ENCODE results near the gene TBPL1. TPM values are rescaled to one million over a fixed set of nuclear protein-coding genes. Genes with fewer than 3 reads are reported as not detected.
A peak's percentile ranks its signal among the peaks of the same experiment; 100 is the strongest.
"Not testable (repeated sequence)": the region's sequence is repeated elsewhere in the genome, so short reads cannot be mapped to it uniquely, and the experiment has no call there.

The TBPL1 gene
- 21.4 and 21.6 TPM in 2 replicates for total RNA-seq

DNA sequence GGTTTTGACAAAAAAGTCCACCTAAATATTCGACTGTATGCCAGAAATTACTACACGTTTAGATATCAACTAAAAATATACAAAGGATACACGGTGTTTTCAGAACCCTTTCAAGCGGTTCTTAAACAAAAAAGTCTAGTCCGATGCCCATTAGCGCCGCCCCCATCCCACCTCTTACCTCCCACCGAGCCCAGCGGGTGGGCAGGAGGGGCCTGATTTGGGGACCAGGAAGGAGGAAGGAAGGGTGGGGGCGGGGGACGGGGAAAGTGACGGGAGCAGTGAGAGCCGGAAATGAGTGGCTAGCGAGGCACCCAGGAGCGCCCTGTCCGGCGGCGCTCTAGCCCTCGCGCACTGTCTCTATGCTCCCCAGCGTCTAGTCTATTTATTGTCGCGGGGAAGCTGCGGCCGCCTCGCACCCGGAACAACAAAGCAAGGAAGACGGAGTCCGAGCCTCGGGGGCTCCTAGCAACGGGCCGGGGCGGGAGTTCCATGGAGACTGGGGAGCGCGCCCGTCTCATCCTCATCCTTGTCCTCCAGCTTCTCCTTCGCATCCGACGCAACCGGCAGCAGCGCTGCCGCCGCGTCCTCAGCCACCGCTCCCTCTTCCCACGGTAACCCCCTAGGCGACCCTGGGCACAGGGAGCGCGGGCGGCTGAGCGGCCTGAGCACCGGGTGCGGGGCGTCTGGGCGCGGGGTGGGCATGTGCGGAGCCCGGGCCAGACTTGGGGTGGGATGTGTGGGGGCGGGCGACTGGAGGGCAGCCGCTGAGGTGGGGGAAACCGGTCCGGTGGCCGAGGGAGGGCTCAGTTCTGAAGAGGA is at the start of gene TBPL1:
Gene TBPL1 (plus strand): TSS at position 410 of the 819 bp plus-strand sequence. CDS start 26,902 bp downstream, outside the sequence.
- peak; percentile 92 to 97 for DNase-seq (ENCODE audit: low read depth in 2 of 2)

GRCh38 chr6:133903855-133904254 is 49.2 kb upstream of the TBPL1 start:
- no peak for DNase-seq (ENCODE audit: low read depth in 2 of 2)

- no peak for DNase-seq (ENCODE audit: low read depth in 2 of 2)
These were observed 47.0 kb upstream of the TBPL1 start for GRCh38 chr6:133906050-133906449.

GRCh38 chr6:133916650-133917151 is 36.3 kb upstream of the TBPL1 start:
- peak; percentile 68 to 82 for DNase-seq (ENCODE audit: low read depth in 2 of 2)

GRCh38 chr6:133917781-133918180 is 35.2 kb upstream of the TBPL1 start:
- no peak for DNase-seq (ENCODE audit: low read depth in 2 of 2)

DNA sequence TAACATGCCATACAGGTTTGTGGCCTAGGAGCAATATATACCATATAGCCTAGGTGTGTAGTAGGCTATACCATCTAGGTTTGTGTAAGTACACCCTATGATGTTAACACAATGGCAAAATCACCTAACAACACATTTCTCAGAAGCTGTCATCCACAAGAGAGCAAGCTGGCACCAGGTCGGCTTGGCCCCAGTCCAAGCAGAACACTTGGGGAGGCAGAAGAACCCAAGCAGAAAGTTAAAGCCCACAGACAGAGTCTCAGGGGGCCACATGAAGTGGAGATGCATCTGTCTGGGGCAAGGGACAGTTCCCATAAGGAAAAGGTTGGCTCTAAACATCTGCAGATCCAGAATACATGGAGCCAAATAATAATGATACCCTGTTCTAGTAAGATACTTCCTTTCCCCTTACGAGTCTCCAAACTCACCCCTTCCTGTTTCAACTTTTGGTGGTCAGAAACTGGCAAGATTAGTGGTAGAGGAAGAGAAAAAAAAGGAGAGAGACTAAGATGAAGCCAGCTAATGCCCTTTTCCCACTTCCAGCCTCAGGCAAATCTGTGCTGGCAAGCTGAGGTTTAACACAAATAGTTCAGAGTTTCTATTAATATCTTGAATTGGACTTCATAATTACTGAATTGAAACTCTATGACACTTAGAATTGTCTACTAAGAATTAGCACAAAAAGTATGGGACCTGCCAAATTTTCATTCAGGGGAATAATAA is 34.7 kb upstream of the TBPL1 start:
- DNase-seq (ENCODE audit: low read depth in 2 of 2) = no peak

GRCh38 chr6:133919362-133919761 is 33.7 kb upstream of the TBPL1 start:
- no peak for DNase-seq (ENCODE audit: low read depth in 2 of 2)

DNA sequence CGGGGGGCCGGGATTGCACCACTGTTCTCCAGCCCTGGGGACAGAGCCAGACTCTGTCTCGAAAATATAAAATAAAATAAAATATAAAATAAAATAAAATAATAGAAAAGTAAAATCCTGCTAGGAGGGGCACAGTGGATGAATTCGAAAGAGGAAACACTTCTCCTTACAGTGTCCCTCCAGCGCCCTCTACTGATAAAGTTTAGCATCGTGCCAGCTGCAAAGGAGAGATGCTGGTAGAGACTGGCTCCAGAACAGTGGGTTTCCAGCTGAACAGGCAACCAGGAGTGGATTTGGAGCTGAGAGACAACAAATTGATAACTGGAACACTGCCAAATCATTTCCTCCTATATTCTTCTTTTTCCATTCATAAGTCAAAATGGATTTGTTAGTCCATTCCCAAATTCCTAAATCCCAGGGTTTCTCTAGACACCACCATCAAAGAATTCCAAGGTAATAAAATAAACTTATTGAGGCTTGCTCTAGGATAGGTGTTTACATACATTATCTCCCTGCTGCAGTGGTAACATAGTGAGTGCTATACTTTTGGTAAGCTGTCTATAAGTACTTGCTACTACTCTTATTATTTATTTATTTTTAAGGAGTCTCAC is 31.7 kb upstream of the TBPL1 start:
- peak; percentile 59 to 76 for DNase-seq (ENCODE audit: low read depth in 2 of 2)

GRCh38 chr6:133923938-133924593 is 29.0 kb upstream of the TBPL1 start:
- peak; percentile 80 to 85 for DNase-seq (ENCODE audit: low read depth in 2 of 2)

- DNase-seq (ENCODE audit: low read depth in 2 of 2) = not testable (repeated sequence)
These were observed 21.8 kb upstream of the TBPL1 start for GRCh38 chr6:133931221-133931620.

- DNase-seq (ENCODE audit: low read depth in 2 of 2) = not testable (repeated sequence)
These were observed 16.7 kb upstream of the TBPL1 start for GRCh38 chr6:133936352-133936751.

DNA sequence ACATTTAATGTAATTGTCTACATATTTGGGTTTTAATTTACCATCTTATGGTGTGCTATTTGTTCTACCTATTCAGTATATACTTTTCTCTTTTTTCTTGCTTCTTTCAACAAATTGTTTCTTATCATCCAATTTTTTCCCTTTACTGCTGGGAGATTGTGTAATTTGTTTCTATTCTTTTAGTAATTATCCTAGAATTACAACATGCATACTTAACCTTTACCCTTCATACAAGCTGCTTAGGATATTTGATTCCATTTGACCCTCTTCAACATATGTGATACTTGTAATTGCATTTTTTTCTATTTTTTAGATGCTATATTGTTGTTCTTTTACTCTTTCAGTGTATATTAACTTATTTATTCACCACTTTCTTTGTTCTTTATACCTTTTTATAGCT is 15.1 kb upstream of the TBPL1 start:
- DNase-seq (ENCODE audit: low read depth in 2 of 2) = no peak

GRCh38 chr6:133938533-133938932 is 14.5 kb upstream of the TBPL1 start:
- DNase-seq (ENCODE audit: low read depth in 2 of 2) = no peak

DNA sequence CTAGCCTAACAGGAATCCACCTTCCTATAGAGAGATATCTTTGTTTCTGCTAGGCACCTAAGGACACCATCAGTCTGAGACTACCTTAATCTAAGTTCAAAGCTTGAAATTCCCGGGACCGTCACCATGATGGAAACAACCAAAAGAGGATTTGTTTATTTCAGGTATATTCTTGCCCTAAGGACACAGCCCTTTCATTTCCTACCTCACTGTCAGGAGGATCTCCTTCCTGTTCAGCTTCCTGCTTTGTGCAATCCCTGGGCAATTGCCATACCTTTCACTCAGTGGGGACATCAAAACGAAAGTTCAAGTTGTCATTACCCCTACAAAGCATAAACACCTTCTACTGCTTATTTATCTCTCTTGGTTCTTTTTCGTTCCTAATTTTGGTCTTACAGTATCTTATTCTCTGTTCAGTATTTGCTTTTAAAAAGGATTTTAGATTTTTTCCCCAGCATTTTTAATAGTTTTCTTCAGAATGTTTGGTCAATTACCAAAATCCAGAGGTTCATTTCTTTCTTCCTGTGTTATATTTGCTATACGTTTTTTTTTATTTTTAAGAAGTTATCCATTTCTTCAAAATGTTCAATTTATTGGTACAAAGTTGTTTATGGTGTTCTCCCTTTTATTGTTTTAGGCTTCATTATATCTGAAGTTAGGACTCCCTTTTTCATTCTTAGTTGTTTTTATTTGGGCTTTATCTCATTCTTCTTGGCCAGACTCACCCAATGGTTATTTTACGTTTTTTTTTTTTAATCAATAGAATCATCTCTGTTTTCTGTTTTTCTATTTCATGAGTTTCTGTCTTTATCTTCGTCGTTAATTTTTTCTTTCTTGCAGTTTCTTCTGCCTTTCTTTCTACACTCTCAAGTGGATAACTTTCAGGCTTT is 13.0 kb upstream of the TBPL1 start:
- peak; percentile 32 to 89 for DNase-seq (ENCODE audit: low read depth in 2 of 2)

- no peak for DNase-seq (ENCODE audit: low read depth in 2 of 2)
These were observed 7.9 kb upstream of the TBPL1 start for GRCh38 chr6:133945158-133945557.

DNA sequence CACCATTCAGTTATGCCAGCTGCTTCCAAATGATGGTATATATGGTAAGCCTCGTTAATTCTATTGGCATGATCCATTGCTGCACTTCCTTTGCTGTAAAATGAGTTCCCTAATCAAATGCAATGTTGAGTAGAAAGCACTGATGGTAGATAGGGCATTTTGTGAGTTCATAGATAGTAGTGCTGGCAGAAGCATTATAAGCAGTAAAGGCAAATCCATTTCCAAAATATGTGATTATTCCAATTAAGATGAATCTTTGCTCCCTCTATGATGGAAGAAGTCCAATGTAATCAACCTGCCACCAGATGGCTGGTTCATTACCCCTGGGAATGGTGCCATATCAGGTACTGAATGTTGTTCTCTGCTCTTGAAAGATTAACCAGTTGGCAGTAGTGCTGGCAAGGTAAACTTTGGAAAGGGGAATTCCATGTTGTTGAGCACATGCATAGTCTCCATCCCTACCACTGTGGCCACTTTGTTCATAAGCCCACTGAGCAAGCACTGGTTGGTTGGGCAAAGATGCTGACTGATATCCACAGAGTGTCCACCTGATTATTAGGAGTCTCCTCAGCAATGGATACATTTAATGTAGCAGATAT is 5.6 kb upstream of the TBPL1 start:
- DNase-seq (ENCODE audit: low read depth in 2 of 2) = peak; percentile 19 to 20

GRCh38 chr6:133948472-133948871 is 4.6 kb upstream of the TBPL1 start:
- no peak for DNase-seq (ENCODE audit: low read depth in 2 of 2)

GRCh38 chr6:133951227-133951626 is 1.8 kb upstream of the TBPL1 start:
- DNase-seq (ENCODE audit: low read depth in 2 of 2) = no peak

DNA sequence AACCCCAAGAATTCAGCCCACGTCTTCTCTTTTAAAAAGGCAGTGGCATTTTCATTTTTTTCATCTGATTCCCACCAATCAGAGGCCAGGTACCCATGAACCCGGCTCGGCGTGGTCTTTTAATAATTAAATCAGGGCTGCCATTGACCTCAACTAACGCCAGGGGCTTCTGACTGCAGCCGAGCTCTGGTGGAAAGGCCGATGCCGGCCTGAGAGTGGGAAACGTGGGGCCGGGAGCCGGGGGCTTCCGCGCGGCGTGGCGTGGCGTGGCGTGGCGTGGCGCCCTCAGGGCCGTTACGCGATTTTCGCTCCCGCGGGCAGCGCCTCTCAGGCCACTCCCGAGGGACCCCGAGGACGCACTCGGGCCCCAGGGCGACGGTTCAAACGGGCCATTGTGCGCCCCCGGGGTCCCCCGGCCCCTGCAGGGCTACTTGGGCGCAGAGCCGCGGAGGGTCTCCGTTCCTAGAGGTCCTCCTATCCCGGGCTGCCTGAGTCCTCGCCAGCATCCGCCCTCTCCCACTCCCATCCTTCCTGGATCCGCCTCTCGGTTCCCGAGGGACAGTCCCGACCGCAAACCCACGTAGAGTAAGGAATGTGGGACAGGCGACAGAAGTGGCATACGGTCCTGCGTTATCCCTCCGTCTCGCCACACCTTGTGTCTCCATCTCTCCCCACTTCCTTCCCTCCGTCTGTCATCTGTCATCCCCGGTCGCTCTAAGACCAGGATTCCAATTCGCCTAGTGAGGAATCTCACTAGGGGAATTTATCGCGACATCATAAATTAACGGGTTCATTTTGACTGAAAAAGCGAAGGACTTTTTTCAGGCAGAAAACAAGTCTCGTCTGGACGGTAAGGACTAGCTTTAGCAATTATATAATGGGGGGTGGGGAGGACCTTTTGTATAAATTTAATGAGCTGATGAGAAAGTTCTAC is 876 bp upstream of the TBPL1 start:
- peak; percentile 51 to 79 for DNase-seq (ENCODE audit: low read depth in 2 of 2)
